ENCODE measurements around the gene DLGAP1.

- TF ChIP-seq POLR2A (IDR thresholded peaks at IDR 0.05; ENCODE audit: low read length) = no peak
- TF ChIP-seq GATA1 (IDR thresholded peaks at IDR 0.05; ENCODE audit: low read depth, low read length) = no peak
These were observed 707.7 kb downstream of the DLGAP1 start for GRCh38 chr18:3747176-3747973.

All from erythroblast (primary cell).